Peyer's patch (tissue), 4 donors: ENCODE measurements around the gene SPATS2.

ENCODE experiments used
- CTCF ChIP-seq, 6 experiments: fragments of 450-650 bp in 4 of 6; fragments of 200-600 bp in 2 of 6; sonication (generic) in 1 of 6; IDR thresholded peaks; one replicate each; pipeline ENCODE4 v1.5.1; 2017 to 2019; ENCODE audit warnings: antibody characterized with exemption in 6 of 6, mild to moderate bottlenecking in 3 of 6, moderate library complexity in 1 of 6
- POLR2A ChIP-seq, 2 donors: fragments of 450-650 bp; IDR thresholded peaks; one replicate each; pipeline ENCODE4 v1.5.1; 2017; ENCODE audit warnings: antibody characterized with exemption in 2 of 2, mild to moderate bottlenecking in 2 of 2, moderate library complexity in 2 of 2

- TF ChIP-seq CTCF (IDR thresholded peaks at IDR 0.05) (no peak), POLR2A (IDR thresholded peaks at IDR 0.05) (no peak)
These were observed 195.0 kb downstream of the SPATS2 start for GRCh38 chr12:49562233-49562632.
